SK-N-SH treated with all-trans-retinoic acid at 6 μM for 48 hours (cell line): ENCODE data around the gene IFIT1B.

Source experiments
- ATAC-seq: fragments of 200-7000 bp; cut with Tn5 transposase; 3 replicates; pipeline ENCODE4 v1.9.1; 2020; ENCODE audit warnings: mild to moderate bottlenecking, moderate library complexity
- ARNTL ChIP-seq: fragments of 450-650 bp; formaldehyde crosslinking; IDR thresholded peaks from 2 replicates; pipeline ENCODE4 v1.5.0; 2020; ENCODE audit warnings: low read depth, mild to moderate bottlenecking, moderate library complexity, borderline replicate concordance
- CSDC2 ChIP-seq: fragments of 250-450 bp; sonication (Bioruptor Pico); IDR thresholded peaks from 2 replicates; pipeline ENCODE4 v1.5.0; 2020; ENCODE audit warnings: mild to moderate bottlenecking, moderate library complexity
- ESRRG ChIP-seq: fragments of 250-450 bp; sonication (Bioruptor Pico); IDR thresholded peaks from 2 replicates; pipeline ENCODE4 v1.6.1; 2021; ENCODE audit warnings: mild to moderate bottlenecking
- GLIS3 ChIP-seq: fragments of 250-450 bp; sonication (Bioruptor Pico); IDR thresholded peaks from 2 replicates; pipeline ENCODE4 v1.5.0; 2020; ENCODE audit warnings: mild to moderate bottlenecking, moderate library complexity
- OSR1 ChIP-seq: fragments of 250-450 bp; sonication (Bioruptor Pico); IDR thresholded peaks from 2 replicates; pipeline ENCODE4 v1.8.0; 2022; ENCODE audit warnings: moderate library complexity, mild to moderate bottlenecking, inconsistent platforms
- PPARA ChIP-seq: fragments of 250-450 bp; sonication (Bioruptor Pico); IDR thresholded peaks from 2 replicates; pipeline ENCODE4 v1.5.0; 2020; ENCODE audit warnings: mild to moderate bottlenecking, borderline replicate concordance
- RARB ChIP-seq: fragments of 250-450 bp; sonication (Bioruptor Pico); IDR thresholded peaks from 2 replicates; pipeline ENCODE4 v1.8.0; 2021; ENCODE audit warnings: mild to moderate bottlenecking, moderate library complexity
- SNAI2 ChIP-seq: fragments of 250-450 bp; sonication (Bioruptor Pico); IDR thresholded peaks from 2 replicates; pipeline ENCODE4 v1.5.0; 2020; ENCODE audit warnings: mild to moderate bottlenecking, moderate library complexity
- TCF4 ChIP-seq: fragments of 250-450 bp; sonication (Bioruptor Pico); IDR thresholded peaks from 2 replicates; pipeline ENCODE4 v1.8.0; 2021; ENCODE audit warnings: mild to moderate bottlenecking, moderate library complexity, borderline replicate concordance
- TOX ChIP-seq: fragments of 250-450 bp; sonication (Bioruptor Pico); IDR thresholded peaks from 2 replicates; pipeline ENCODE4 v1.8.0; 2021; ENCODE audit warnings: mild to moderate bottlenecking, moderate library complexity, borderline replicate concordance
- ZC3H10 ChIP-seq: fragments of 250-450 bp; sonication (Bioruptor Pico); IDR thresholded peaks from 2 replicates; pipeline ENCODE4 v1.5.1; 2021; ENCODE audit warnings: mild to moderate bottlenecking, moderate library complexity
- ZFP3 ChIP-seq: fragments of 250-450 bp; sonication (Bioruptor Pico); IDR thresholded peaks from 2 replicates; pipeline ENCODE4 v1.5.0; 2020; ENCODE audit warnings: mild to moderate bottlenecking, moderate library complexity
- ZNF565 ChIP-seq: fragments of 450-650 bp; formaldehyde crosslinking; conservative IDR thresholded peaks from 2 replicates; pipeline ENCODE4 v1.5.0; 2020; ENCODE audit warnings: low read depth, mild to moderate bottlenecking, moderate library complexity
- ZNF70 ChIP-seq: fragments of 450-650 bp; formaldehyde crosslinking; IDR thresholded peaks from 2 replicates; pipeline ENCODE4 v1.5.0; 2020; ENCODE audit warnings: mild to moderate bottlenecking, moderate library complexity
- ZNF8 ChIP-seq: fragments of 450-650 bp; formaldehyde crosslinking; IDR thresholded peaks from 2 replicates; pipeline ENCODE4 v1.5.0; 2020; ENCODE audit warnings: mild to moderate bottlenecking, moderate library complexity
- TF ChIP-seq, protein P1 (sequence below): fragments of 250-450 bp; sonication (Bioruptor Pico); IDR thresholded peaks from 2 replicates; pipeline ENCODE4 v1.5.1; 2021; ENCODE audit warnings: mild to moderate bottlenecking, moderate library complexity
- TF ChIP-seq, protein P2 (sequence below): fragments of 250-450 bp; sonication (Bioruptor Pico); IDR thresholded peaks from 2 replicates; pipeline ENCODE4 v1.5.0; 2020; ENCODE audit warnings: mild to moderate bottlenecking, moderate library complexity
- TF ChIP-seq, protein P3 (sequence below): fragments of 250-450 bp; sonication (Bioruptor Pico); IDR thresholded peaks from 2 replicates; pipeline ENCODE4 v1.5.1; 2020; ENCODE audit warnings: low read depth, mild to moderate bottlenecking, moderate library complexity
- TF ChIP-seq, protein P4 (sequence below): fragments of 250-450 bp; sonication (Bioruptor Pico); IDR thresholded peaks from 2 replicates; pipeline ENCODE4 v1.8.0; 2021; ENCODE audit warnings: low read depth, mild to moderate bottlenecking, moderate library complexity, borderline replicate concordance

Gene IFIT1B

DNA sequence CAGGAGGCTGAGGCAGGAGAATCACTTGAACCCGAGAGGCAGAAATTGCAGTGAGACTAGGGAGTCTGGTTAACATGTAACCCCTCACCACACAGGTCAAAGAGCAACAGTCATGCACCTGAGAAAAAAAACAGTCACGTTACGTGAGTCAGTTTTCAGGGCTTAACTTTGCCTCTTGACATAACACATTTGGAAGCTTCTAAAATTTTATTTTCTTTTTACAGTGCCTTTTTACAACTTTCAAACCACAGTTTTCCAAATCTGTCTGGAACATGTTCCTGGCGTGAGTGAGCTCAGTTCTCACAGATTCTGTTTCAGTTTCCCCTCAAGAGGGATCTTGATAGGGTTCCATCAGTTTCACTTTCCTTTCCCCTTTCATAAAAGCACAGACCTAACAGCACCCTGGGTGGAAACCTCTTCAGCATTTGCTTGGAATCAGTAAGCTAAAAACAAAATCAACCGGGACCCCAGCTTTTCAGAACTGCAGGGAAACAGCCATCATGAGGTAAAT lies 45.7 kb upstream of the IFIT1B start:
- peak; percentile 32; the same call in 2 of the 3 replicates for ATAC-seq
- TF ChIP-seq, protein P1, sequence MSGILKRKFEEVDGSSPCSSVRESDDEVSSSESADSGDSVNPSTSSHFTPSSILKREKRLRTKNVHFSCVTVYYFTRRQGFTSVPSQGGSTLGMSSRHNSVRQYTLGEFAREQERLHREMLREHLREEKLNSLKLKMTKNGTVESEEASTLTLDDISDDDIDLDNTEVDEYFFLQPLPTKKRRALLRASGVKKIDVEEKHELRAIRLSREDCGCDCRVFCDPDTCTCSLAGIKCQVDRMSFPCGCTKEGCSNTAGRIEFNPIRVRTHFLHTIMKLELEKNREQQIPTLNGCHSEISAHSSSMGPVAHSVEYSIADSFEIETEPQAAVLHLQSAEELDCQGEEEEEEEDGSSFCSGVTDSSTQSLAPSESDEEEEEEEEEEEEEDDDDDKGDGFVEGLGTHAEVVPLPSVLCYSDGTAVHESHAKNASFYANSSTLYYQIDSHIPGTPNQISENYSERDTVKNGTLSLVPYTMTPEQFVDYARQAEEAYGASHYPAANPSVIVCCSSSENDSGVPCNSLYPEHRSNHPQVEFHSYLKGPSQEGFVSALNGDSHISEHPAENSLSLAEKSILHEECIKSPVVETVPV (CRISPR knock-in tag) = no peak
- TF ChIP-seq ZNF70 (CRISPR knock-in tag) = no peak

DNA sequence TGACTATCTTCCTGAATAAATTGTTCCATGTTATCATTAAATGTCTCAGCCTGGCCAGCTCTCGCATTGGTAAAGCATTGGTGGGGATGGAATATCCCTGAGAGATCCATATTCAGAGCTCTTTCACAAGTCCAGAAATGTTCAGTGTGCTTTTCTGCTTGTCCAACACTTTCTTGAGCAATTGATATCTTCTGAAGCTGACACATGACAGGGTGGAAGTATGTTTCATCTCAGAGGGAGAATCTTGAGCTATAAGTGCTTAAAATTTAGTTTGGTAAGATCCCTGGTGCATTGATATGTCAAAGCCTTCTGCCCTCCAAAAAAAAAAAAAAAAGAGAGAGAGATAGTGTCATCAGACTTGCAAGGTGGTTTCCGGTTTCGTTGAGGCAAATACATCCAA lies 42.6 kb upstream of the IFIT1B start:
- ATAC-seq = no peak
- TF ChIP-seq ARNTL (no peak), ZNF565 (CRISPR knock-in tag) (no peak), CSDC2 (CRISPR knock-in tag) (no peak), TOX (CRISPR knock-in tag) (no peak), GLIS3 (CRISPR knock-in tag) (no peak), ZNF70 (CRISPR knock-in tag) (no peak)

DNA sequence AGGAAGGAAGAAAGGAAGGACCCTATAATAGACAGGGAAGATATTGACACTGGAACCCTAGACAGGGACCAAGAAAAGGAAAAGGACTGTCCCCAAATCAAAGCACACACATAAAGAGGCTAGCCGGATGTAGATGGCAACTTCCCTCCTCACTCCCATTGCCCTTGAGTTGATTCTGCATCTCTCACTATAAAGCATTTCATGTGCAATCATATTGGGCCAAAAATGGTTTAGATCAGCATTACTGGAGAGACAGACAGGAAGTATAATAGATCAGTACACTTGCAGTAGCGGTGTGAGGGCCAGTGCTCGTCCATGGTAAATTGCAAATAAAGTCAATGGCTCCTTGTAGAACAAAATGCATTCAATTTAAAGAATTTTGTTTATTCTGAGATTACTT lies 41.6 kb upstream of the IFIT1B start:
- ATAC-seq = no peak
- TF ChIP-seq ZFP3 = no peak
- TF ChIP-seq, protein P2, sequence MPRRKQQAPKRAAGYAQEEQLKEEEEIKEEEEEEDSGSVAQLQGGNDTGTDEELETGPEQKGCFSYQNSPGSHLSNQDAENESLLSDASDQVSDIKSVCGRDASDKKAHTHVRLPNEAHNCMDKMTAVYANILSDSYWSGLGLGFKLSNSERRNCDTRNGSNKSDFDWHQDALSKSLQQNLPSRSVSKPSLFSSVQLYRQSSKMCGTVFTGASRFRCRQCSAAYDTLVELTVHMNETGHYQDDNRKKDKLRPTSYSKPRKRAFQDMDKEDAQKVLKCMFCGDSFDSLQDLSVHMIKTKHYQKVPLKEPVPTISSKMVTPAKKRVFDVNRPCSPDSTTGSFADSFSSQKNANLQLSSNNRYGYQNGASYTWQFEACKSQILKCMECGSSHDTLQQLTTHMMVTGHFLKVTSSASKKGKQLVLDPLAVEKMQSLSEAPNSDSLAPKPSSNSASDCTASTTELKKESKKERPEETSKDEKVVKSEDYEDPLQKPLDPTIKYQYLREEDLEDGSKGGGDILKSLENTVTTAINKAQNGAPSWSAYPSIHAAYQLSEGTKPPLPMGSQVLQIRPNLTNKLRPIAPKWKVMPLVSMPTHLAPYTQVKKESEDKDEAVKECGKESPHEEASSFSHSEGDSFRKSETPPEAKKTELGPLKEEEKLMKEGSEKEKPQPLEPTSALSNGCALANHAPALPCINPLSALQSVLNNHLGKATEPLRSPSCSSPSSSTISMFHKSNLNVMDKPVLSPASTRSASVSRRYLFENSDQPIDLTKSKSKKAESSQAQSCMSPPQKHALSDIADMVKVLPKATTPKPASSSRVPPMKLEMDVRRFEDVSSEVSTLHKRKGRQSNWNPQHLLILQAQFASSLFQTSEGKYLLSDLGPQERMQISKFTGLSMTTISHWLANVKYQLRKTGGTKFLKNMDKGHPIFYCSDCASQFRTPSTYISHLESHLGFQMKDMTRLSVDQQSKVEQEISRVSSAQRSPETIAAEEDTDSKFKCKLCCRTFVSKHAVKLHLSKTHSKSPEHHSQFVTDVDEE (CRISPR knock-in tag) = no peak

DNA sequence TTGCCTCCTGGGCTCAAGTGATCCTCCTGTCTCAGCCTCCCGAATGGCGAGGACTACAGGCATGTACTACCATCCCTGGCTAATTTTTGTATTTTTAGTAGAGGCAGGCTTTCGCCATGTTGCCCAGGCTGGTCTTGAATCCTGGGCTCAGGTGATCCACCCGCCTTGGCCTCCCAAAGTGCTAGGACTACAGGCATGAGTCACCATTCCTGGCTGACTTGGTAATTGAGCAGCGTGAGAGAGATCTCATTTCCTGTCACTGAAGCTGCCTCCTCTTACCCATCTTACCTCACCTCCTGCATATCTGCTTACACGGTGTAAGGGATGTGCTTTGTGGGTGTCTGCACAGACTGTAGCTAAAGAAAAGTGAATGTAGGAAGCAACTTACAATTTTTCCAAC lies 40.4 kb upstream of the IFIT1B start:
- TF ChIP-seq OSR1 (CRISPR knock-in tag) = no peak
- TF ChIP-seq TCF4 (CRISPR knock-in tag) = no peak
- TF ChIP-seq ZNF8 = no peak
- TF ChIP-seq, protein P2 (CRISPR knock-in tag) = no peak
- no peak for TF ChIP-seq RARB (CRISPR knock-in tag)
- TF ChIP-seq PPARA = no peak
- TF ChIP-seq, protein P3, sequence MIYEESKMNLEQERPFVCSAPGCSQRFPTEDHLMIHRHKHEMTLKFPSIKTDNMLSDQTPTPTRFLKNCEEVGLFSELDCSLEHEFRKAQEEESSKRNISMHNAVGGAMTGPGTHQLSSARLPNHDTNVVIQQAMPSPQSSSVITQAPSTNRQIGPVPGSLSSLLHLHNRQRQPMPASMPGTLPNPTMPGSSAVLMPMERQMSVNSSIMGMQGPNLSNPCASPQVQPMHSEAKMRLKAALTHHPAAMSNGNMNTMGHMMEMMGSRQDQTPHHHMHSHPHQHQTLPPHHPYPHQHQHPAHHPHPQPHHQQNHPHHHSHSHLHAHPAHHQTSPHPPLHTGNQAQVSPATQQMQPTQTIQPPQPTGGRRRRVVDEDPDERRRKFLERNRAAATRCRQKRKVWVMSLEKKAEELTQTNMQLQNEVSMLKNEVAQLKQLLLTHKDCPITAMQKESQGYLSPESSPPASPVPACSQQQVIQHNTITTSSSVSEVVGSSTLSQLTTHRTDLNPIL (CRISPR knock-in tag) = no peak
- TF ChIP-seq ZC3H10 = no peak
- TF ChIP-seq CSDC2 (CRISPR knock-in tag) = no peak
- peak; percentile 28; the same call in 2 of the 3 replicates for ATAC-seq

DNA sequence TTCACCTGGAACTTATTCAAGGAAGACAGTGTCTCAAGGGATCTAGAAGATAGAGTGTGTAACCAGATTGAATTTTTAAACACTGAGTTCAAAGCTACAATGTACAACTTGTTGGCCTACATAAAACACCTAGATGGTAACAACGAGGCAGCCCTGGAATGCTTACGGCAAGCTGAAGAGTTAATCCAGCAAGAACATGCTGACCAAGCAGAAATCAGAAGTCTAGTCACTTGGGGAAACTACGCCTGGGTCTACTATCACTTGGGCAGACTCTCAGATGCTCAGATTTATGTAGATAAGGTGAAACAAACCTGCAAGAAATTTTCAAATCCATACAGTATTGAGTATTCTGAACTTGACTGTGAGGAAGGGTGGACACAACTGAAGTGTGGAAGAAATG lies 39.1 kb upstream of the IFIT1B start:
- no peak for ATAC-seq
- TF ChIP-seq ESRRG (CRISPR knock-in tag) (no peak), ZNF565 (CRISPR knock-in tag) (no peak), ZNF70 (CRISPR knock-in tag) (no peak), GLIS3 (CRISPR knock-in tag) (no peak), SNAI2 (CRISPR knock-in tag) (no peak), CSDC2 (CRISPR knock-in tag) (no peak), TCF4 (CRISPR knock-in tag) (no peak), PPARA (no peak), TOX (CRISPR knock-in tag) (no peak), ZFP3 (no peak), RARB (CRISPR knock-in tag) (no peak)
- TF ChIP-seq, protein P1 (CRISPR knock-in tag) = no peak
- TF ChIP-seq, protein P4, sequence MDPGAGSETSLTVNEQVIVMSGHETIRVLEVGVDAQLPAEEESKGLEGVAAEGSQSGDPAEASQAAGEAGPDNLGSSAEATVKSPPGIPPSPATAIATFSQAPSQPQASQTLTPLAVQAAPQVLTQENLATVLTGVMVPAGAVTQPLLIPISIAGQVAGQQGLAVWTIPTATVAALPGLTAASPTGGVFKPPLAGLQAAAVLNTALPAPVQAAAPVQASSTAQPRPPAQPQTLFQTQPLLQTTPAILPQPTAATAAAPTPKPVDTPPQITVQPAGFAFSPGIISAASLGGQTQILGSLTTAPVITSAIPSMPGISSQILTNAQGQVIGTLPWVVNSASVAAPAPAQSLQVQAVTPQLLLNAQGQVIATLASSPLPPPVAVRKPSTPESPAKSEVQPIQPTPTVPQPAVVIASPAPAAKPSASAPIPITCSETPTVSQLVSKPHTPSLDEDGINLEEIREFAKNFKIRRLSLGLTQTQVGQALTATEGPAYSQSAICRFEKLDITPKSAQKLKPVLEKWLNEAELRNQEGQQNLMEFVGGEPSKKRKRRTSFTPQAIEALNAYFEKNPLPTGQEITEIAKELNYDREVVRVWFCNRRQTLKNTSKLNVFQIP (CRISPR knock-in tag) = no peak
- TF ChIP-seq, protein P2 (CRISPR knock-in tag) = no peak
